GM12878 (cell line): ENCODE data around the gene MIEN1. TPM values are rescaled to one million over a fixed set of nuclear protein-coding genes. Genes with fewer than 3 reads are reported as not detected.

Source experiments
- ATAC-seq: fragments of 200-7000 bp; cut with Tn5 transposase; 3 replicates; pipeline ENCODE4 v1.9.1; 2020; ENCODE audit warnings: mild to moderate bottlenecking, moderate library complexity
- BruUV-seq: library from RNA; stranded (reverse); fragments of 400-500 nt; replicated peaks from 2 replicates; lab custom pipeline; 2021; lab: Mats Ljungman, UMichigan
- CTCF ChIA-PET: fragments of 300-600 bp; sonication (Branson Sonifier 250); formaldehyde crosslinking; extraction: SDS; loops from one replicate; lab custom pipeline; 2021; ENCODE audit warnings: inconsistent platforms; lab: Yijun Ruan, JAX
- POLR2A ChIA-PET: fragments of 350-600 bp; formaldehyde crosslinking; extraction: SDS; loops from one replicate; lab custom pipeline; 2021; ENCODE audit warnings: inconsistent platforms; lab: Charles Lee
- RAD21 ChIA-PET: fragments of 300-600 bp; sonication (Branson Sonifier 250); formaldehyde crosslinking; loops from one replicate; lab custom pipeline; 2023; ENCODE audit warnings: antibody characterized with exemption; ENCODE audit not compliant: unreplicated experiment; lab: Charles Lee
- SMC1A ChIA-PET: fragments of 300-600 bp; sonication (Branson Sonifier 250); formaldehyde crosslinking; loops from one replicate; lab custom pipeline; 2023; ENCODE audit not compliant: unreplicated experiment, uncharacterized antibody; lab: Charles Lee
- DNase-seq: peaks from one replicate; pipeline ENCODE4 v3.0.0-alpha.2; 2011; ENCODE audit warnings: low read depth, low spot score
- FAIRE-seq: peaks from 3 replicates; lab custom pipeline; 2011; peaks lifted over from hg19 to GRCh38; lab: Jason Lieb, UNC
- H2AFZ ChIP-seq: 2 replicates; pipeline ENCODE4 v1.6.0; 2011; ENCODE audit warnings: low read depth, low read length, control low read depth; ENCODE audit not compliant: control insufficient read depth
- H3K27ac ChIP-seq: 2 replicates; pipeline ENCODE4 v1.5.1; 2011; ENCODE audit warnings: control low read depth; ENCODE audit not compliant: control insufficient read depth, insufficient read depth
- H3K27me3 ChIP-seq, 2 experiments: replicated peaks in 1 of 2; 2 replicates each; pipeline versions ENCODE4 v1.6.0 to v1.6.1; 2011; ENCODE audit warnings: low read length in 1 of 2; ENCODE audit not compliant: control insufficient read depth in 2 of 2, insufficient read depth in 2 of 2
- H3K36me3 ChIP-seq, 2 experiments: 2 replicates each; pipeline ENCODE4 v1.5.1; 2011; ENCODE audit warnings: low read length in 1 of 2; ENCODE audit not compliant: control insufficient read depth in 2 of 2, insufficient read depth in 2 of 2
- H3K4me1 ChIP-seq: 2 replicates; pipeline ENCODE4 v1.6.1; 2011; ENCODE audit warnings: mild to moderate bottlenecking, low read length, moderate library complexity, mixed read lengths; ENCODE audit not compliant: control insufficient read depth, insufficient read depth
- H3K4me2 ChIP-seq: 2 replicates; pipeline ENCODE4 v1.6.0; 2011; ENCODE audit warnings: control low read depth; ENCODE audit not compliant: control insufficient read depth, insufficient read depth
- H3K4me3 ChIP-seq: fragments of 200-600 bp; sonication (generic); 2 replicates; pipeline ENCODE4 v1.5.1; 2016
- H3K79me2 ChIP-seq: 2 replicates; pipeline ENCODE4 v1.6.0; 2011; ENCODE audit warnings: low read length; ENCODE audit not compliant: control insufficient read depth, insufficient read depth
- H3K9ac ChIP-seq: 2 replicates; pipeline ENCODE4 v1.8.0; 2011; ENCODE audit warnings: low read length, control low read depth, mixed read lengths; ENCODE audit not compliant: control insufficient read depth, insufficient read depth
- H3K9me3 ChIP-seq: replicated peaks from 3 replicates; pipeline ENCODE4 v1.5.1; 2011; ENCODE audit warnings: mild to moderate bottlenecking, low read length; ENCODE audit not compliant: control insufficient read depth, insufficient read depth
- H4K20me1 ChIP-seq: 2 replicates; pipeline ENCODE4 v1.6.0; 2011; ENCODE audit not compliant: control insufficient read depth, insufficient read depth
- BRCA1 ChIP-seq: IDR thresholded peaks from 2 replicates; pipeline ENCODE4 v1.6.1; 2011; ENCODE audit warnings: low read depth, low read length, improper control_type of control experiment
- DPF2 ChIP-seq: fragments of 450-650 bp; IDR thresholded peaks from 2 replicates; pipeline ENCODE4 v1.6.1; 2017; ENCODE audit warnings: mild to moderate bottlenecking
- ETV6 ChIP-seq, 2 experiments: fragments of 450-650 bp in 1 of 2; IDR thresholded peaks in 1 of 2; conservative IDR thresholded peaks in 1 of 2; 2 replicates each; pipeline ENCODE4 v1.6.1; 2014; ENCODE audit warnings: antibody characterized with exemption in 1 of 2, borderline replicate concordance in 1 of 2, low read depth in 1 of 2, mild to moderate bottlenecking in 1 of 2, moderate library complexity in 1 of 2
- FOXK2 ChIP-seq: fragments of 450-650 bp; IDR thresholded peaks from 2 replicates; pipeline ENCODE4 v1.6.1; 2017; ENCODE audit warnings: mild to moderate bottlenecking, moderate library complexity
- GATAD2B ChIP-seq: fragments of 450-650 bp; conservative IDR thresholded peaks from 2 replicates; pipeline ENCODE4 v1.6.1; 2017; ENCODE audit warnings: low read depth, mild to moderate bottlenecking, moderate library complexity
- KDM1A ChIP-seq: fragments of 200-600 bp; sonication (generic); IDR thresholded peaks from 2 replicates; pipeline ENCODE4 v1.6.1; 2016; ENCODE audit warnings: borderline replicate concordance
- POU2F2 ChIP-seq: IDR thresholded peaks from 3 replicates; pipeline ENCODE4 v1.6.1; 2011; ENCODE audit warnings: low read depth, mild to moderate bottlenecking, low read length, borderline replicate concordance
- RCOR1 ChIP-seq: conservative IDR thresholded peaks from 2 replicates; pipeline ENCODE4 v1.6.1; 2012; ENCODE audit warnings: low read depth, low read length, improper control_type of control experiment
- YBX1 ChIP-seq: fragments of 450-650 bp; IDR thresholded peaks from 2 replicates; pipeline ENCODE4 v1.6.1; 2016; ENCODE audit warnings: antibody characterized with exemption
- ZNF207 ChIP-seq: fragments of 450-650 bp; IDR thresholded peaks from 2 replicates; pipeline ENCODE4 v1.6.1; 2014; ENCODE audit warnings: antibody characterized with exemption, mild to moderate bottlenecking, borderline replicate concordance
- WGBS: methylation state at CpG from one replicate; pipeline ENCODE4 v1.1.6; 2016; ENCODE audit warnings: low lambda C conversion rate; ENCODE audit not compliant: insufficient replicate concordance, insufficient coverage; ENCODE audit errors: missing lambda C conversion rate; 5-methylcytosine and 5-hydroxymethylcytosine counted together
- in situ Hi-C: fragments of 300-500 bp; cut with MboI; formaldehyde crosslinking; loops from 9 replicates; pipeline ENCODE4 v1.14.3; 2018; ENCODE audit warnings: mixed read lengths
- intact Hi-C: fragments of 100-400 bp; cut with micrococcal nuclease; formaldehyde crosslinking; loops from one replicate; pipeline ENCODE4 v1.14.2; 2022; ENCODE audit not compliant: unreplicated experiment
- polyA plus RNA-seq, 11 experiments: library from polyadenylated mRNA; depleted of rRNA in 4 of 11; unstranded in 6 of 11; stranded (reverse) in 5 of 11; fragments of >200 nt; fragmentation: Nextera tagmentation in 4 of 11; fragmentation: Illumina TruSeq in 1 of 11; extraction: Ambion mirVana in 4 of 11; extraction: Trizol in 1 of 11; gene quantifications; 1 replicate in 1 of 11; 2 replicates in 10 of 11; pipeline versions ENCODE4 v1.2.1 to v1.2.3, GENCODE V29; 2011 to 2016; ENCODE audit warnings: inconsistent platforms in 2 of 11, missing spikeins in 2 of 11, low read depth in 1 of 11
- total RNA-seq, 4 experiments: library from RNA; depleted of rRNA in 3 of 4; stranded (reverse); fragments of >200 nt in 3 of 4; fragmentation: Illumina TruSeq in 1 of 4; extraction: Trizol in 1 of 4; gene quantifications; 2 replicates each; pipeline versions ENCODE4 v1.2.1 to v1.2.3, GENCODE V29; 2013 to 2021
- TF ChIP-seq, protein P1 (sequence below), 3 experiments: IDR thresholded peaks in 2 of 3; conservative IDR thresholded peaks in 1 of 3; 2 replicates each; pipeline ENCODE4 v1.5.1; 2011; ENCODE audit warnings: low read depth in 3 of 3, low read length in 3 of 3, mild to moderate bottlenecking in 3 of 3, control low read depth in 2 of 3, moderate library complexity in 2 of 3, inconsistent platforms in 1 of 3, mixed read lengths in 1 of 3; ENCODE audit not compliant: control insufficient read depth in 2 of 3, insufficient read depth in 1 of 3; ENCODE audit errors: extremely low read depth in 1 of 3
- TF ChIP-seq, protein P2 (sequence below): fragments of 450-650 bp; IDR thresholded peaks from 2 replicates; pipeline ENCODE4 v1.6.1; 2018; ENCODE audit warnings: borderline replicate concordance, mild to moderate bottlenecking; ENCODE audit not compliant: partially characterized antibody

Gene MIEN1
- total and polyA plus RNA-seq, 10 of the 15 experiments (the other 5 are each of a cell fraction or from before 2014, with no cell fraction given) = 24.9 to 89.1 (median 47.7) TPM

DNA sequence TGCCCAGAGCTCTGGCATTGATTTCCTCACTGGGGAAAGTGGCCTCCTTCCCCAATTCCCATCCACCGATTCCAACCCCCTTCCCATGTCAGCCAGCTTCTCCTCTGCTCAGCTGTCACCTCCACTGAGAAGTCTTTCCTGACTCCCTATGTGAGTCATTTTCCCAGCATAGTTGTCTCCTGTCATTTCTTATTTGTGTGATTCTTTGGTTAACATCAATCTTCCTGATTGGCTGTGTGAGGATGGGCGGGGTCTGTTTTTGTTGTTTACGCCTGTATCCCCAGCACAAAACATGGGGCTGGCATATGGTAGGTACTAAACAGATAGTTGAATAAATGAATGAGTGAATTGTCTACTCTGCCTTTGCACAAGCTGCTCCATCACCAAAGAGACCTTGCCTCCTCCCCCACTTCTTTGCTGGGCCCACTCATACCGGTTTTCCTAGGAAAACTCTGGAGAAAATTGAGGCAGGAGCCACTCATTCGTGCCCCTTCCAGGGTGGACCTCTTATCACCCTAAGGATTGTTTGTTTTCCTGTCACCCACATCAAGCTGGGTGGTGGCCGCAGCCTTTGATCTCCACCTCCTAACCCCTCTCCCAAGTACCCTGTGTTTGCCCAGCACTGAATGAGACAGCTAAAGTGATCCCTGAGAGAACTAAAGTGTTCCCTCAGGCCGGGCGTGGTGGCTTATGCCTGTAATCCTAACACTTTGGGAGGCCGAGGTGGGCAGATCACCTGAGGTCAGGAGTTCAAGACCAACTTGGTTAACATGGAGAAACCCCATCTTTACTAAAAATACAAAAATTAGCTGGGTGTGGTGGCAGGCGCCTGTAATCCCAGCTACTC lies 6.2 kb upstream of the MIEN1 start:
- Histone ChIP-seq H3K4me2 (no peak overlapping the region), H2AFZ (no peak overlapping the region), H3K36me3 (no peaks in the 10 kb centered on the region), H3K27me3 (peaks cover 0 to 2% of the 10 kb centered on the region in 2 experiments; a peak in 1 of 4 replicates), H3K79me2 (no peaks in the 10 kb centered on the region), H3K27ac (no peak overlapping the region), H3K4me3 (no peak overlapping the region), H4K20me1 (no peaks in the 10 kb centered on the region), H3K4me1 (peaks cover 10% of the 10 kb centered on the region), H3K9me3 (no peaks in the 10 kb centered on the region)
- 40% methylated on average over 10 of the region's 10 CpGs for WGBS
- FAIRE-seq (no peak), ATAC-seq (no peak), DNase-seq (no peak)
- BruUV-seq = no TSS peak
- in situ Hi-C loops = no loop called here
- ChIA-PET CTCF (interaction anchor here (1.0 kb wide), 2 partner anchors 11 to 115 kb away, joined by 3 to 4 read pairs; no protein-coding TSS in a partner anchor), POLR2A (no interaction called here), RAD21 (no interaction called here), SMC1A (interaction anchor here (0.9 kb wide), 1 partner anchor 53 kb away, joined by 3 read pairs; no protein-coding TSS in a partner anchor)
- intact Hi-C loops = no loop called here
- no peak for TF ChIP-seq RCOR1
- TF ChIP-seq DPF2 = no peak
- no peak for TF ChIP-seq GATAD2B
- TF ChIP-seq, all 136 proteins: peak for 0
- no peak overlapping the region for H3K9ac ChIP-seq

DNA sequence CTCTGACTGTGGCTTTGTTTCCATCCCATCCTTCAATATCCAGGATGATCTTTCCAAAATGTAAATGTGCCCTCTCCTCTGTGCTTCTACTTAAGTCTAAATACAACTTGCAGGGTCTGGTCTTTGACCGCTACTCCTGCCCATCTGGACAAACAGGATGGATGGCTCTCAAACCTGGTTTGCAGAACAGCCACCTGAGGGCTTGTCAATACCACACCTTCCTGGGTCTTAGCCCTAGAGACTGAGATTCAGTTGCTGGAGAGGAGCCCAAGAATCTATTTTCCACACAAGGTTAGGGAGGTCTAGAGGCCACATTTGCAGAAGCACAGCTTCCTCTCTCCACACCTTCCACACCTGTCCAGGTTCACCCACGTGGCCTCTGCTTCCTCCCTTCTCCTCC lies 5.5 kb upstream of the MIEN1 start:
- Histone ChIP-seq H3K4me2 (no peak overlapping the region), H3K27ac (no peak overlapping the region), H3K4me1 (peaks cover 10% of the 10 kb centered on the region), H2AFZ (no peak overlapping the region), H3K4me3 (no peak overlapping the region), H3K79me2 (no peaks in the 10 kb centered on the region), H3K9me3 (no peaks in the 10 kb centered on the region), H3K36me3 (no peaks in the 10 kb centered on the region), H3K9ac (no peak overlapping the region), H3K27me3 (0 out of 4 replicates have a peak, but pooled peaks cover 0 to 2% of the 10 kb centered on the region in 2 experiments), H4K20me1 (no peaks in the 10 kb centered on the region)
- in situ Hi-C loops (no loop called here), intact Hi-C loops (no loop called here)
- FAIRE-seq (no peak), DNase-seq (no peak), ATAC-seq (no peak)
- ChIA-PET CTCF (no interaction called here), RAD21 (no interaction called here), POLR2A (no interaction called here), SMC1A (no interaction called here)
- 45% methylated on average over 2 of the region's 2 CpGs for WGBS
- BruUV-seq = no TSS peak
- TF ChIP-seq FOXK2 (no peak), ZNF207 (no peak), YBX1 (no peak), POU2F2 (no peak), ETV6 (conservative IDR thresholded peaks at IDR 0.05 in 1 of 2, IDR thresholded peaks at IDR 0.05 in 1 of 2; ENCODE audit: borderline replicate concordance in 1 of 2, low read depth in 1 of 2) (no peak), KDM1A (no peak), BRCA1 (no peak)
- TF ChIP-seq, protein P1, sequence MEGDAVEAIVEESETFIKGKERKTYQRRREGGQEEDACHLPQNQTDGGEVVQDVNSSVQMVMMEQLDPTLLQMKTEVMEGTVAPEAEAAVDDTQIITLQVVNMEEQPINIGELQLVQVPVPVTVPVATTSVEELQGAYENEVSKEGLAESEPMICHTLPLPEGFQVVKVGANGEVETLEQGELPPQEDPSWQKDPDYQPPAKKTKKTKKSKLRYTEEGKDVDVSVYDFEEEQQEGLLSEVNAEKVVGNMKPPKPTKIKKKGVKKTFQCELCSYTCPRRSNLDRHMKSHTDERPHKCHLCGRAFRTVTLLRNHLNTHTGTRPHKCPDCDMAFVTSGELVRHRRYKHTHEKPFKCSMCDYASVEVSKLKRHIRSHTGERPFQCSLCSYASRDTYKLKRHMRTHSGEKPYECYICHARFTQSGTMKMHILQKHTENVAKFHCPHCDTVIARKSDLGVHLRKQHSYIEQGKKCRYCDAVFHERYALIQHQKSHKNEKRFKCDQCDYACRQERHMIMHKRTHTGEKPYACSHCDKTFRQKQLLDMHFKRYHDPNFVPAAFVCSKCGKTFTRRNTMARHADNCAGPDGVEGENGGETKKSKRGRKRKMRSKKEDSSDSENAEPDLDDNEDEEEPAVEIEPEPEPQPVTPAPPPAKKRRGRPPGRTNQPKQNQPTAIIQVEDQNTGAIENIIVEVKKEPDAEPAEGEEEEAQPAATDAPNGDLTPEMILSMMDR (IDR thresholded peaks at IDR 0.05 in 2 of 3, conservative IDR thresholded peaks at IDR 0.05 in 1 of 3; ENCODE audit: control insufficient read depth in 2 of 3, extremely low read depth in 1 of 3, insufficient read depth in 1 of 3, low read depth in 3 of 3, low read length in 3 of 3) = no peak
- TF ChIP-seq, protein P2, sequence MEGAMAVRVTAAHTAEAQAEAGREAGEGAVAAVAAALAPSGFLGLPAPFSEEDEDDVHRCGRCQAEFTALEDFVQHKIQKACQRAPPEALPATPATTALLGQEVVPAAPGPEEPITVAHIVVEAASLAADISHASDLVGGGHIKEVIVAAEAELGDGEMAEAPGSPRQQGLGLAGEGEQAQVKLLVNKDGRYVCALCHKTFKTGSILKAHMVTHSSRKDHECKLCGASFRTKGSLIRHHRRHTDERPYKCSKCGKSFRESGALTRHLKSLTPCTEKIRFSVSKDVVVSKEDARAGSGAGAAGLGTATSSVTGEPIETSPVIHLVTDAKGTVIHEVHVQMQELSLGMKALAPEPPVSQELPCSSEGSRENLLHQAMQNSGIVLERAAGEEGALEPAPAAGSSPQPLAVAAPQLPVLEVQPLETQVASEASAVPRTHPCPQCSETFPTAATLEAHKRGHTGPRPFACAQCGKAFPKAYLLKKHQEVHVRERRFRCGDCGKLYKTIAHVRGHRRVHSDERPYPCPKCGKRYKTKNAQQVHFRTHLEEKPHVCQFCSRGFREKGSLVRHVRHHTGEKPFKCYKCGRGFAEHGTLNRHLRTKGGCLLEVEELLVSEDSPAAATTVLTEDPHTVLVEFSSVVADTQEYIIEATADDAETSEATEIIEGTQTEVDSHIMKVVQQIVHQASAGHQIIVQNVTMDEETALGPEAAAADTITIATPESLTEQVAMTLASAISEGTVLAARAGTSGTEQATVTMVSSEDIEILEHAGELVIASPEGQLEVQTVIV = no peak
